ENCODE measurements around the gene SYTL1.

The SYTL1 gene, protein sequence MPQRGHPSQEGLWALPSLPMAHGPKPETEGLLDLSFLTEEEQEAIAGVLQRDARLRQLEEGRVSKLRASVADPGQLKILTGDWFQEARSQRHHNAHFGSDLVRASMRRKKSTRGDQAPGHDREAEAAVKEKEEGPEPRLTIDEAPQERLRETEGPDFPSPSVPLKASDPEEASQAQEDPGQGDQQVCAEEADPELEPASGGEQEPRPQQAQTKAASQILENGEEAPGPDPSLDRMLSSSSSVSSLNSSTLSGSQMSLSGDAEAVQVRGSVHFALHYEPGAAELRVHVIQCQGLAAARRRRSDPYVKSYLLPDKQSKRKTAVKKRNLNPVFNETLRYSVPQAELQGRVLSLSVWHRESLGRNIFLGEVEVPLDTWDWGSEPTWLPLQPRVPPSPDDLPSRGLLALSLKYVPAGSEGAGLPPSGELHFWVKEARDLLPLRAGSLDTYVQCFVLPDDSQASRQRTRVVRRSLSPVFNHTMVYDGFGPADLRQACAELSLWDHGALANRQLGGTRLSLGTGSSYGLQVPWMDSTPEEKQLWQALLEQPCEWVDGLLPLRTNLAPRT

DNA sequence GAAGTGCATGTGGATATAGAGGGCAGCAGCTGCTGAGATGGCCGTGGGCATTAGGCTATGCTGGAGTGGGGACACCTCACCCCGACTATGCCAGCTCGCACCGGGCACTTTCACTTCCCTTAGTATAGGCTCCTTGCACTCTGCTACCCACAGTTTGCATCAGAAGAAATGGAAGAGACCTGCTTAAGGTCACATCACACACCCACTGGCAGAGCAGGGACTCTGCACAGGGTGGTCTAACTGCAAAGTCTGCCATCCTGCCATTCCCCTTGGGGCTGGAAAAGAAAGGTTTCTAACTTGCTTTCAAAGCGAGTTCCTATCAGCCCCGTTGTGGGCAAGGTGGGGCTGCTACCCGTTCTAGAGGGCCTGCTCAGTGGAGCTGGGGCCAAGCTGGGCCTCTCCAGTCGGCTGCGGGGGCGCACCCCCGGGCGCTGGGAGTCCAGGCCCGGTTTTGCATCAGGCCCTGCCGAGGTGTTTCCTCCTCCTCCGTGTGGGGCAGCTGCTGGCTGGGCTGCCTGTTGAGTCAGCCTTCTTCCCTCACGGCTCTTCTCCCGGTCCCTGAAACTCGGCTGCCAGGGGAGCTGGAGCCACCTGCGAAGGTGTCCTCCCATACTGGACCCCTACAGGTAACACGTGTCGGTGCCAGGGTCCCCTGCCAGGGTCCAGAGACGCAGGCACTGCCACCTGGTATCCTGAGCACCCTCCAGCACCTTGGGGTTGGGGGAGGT is at the start of gene SYTL1:
Gene SYTL1, plus strand, starts transcription at position 498 of the 728 bp plus-strand sequence. CDS start 3,313 bp downstream, outside the sequence.
- peak; percentile 88 for DNase-seq (ENCODE audit: low spot score)

GRCh38 chr1:27292106-27292505 is 49.7 kb upstream of the SYTL1 start:
- no peak for DNase-seq (ENCODE audit: low spot score)

- DNase-seq (ENCODE audit: low spot score), result no peak
Observed at GRCh38 chr1:27293915-27294314, 47.9 kb upstream of the SYTL1 start.

DNA sequence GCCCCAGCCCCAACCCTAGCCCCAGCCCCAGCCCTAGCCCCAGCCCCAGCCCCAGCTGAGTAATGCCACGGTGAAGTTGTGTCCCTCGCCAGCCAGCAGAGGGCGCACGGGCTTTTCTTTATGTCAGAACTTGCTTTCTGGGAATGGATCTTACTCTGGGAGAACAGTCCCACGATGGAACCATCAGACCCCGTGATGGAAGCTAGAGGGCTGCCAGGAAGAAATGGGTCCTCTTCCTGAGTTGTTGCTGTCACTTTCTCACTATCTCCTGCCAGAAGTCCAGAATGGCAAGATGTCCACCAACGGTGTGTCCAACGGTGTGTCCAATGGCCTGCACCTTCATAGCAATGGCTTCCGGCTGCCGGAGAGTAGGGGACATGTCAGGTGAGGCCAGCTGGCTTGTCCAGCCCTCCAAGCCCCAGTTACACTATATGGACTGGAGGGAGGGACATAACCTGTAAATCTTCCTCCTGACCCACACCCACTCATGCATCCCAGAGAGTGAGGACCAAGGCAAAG is 45.0 kb upstream of the SYTL1 start:
- peak; percentile 75 for DNase-seq (ENCODE audit: low spot score)

- no peak for DNase-seq (ENCODE audit: low spot score)
Observed at GRCh38 chr1:27297903-27298302, 43.9 kb upstream of the SYTL1 start.

DNA sequence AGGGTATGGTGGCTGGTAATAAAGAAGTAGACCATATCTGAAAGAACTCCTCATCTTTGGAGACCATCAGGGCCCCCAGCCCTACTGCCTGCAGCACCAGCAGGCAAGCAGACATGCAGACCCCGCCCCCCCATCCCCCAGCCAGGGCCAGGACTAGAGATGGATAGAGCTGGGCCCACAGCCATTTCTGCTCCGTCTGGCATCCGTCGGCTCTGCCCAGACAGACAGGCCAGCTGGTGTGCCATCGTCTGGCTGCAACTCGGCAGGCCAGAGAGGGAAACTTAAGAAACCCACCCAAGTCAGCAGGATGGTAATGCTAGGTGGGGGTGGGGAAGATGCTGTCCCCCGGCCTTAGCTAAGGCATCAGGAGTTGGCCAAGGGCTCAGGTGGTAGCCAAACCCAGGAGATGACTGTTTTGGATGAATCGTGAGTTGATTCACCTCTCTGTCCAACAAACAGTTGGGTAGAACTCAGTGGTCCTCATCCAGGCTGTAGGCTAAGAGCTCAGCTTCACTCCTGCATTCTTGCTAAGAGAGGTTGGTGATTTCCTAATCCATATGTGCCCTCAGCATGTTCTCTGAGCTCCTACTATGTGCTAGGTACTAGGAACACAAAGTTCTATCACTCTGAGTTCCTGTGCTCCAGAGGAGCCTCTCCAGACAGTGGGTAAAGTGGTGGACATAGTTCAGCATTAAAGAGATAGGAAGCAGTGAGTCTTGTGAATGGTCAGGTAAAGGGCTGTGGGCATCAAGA is 43.0 kb upstream of the SYTL1 start:
- DNase-seq (ENCODE audit: low spot score), result no peak

- DNase-seq (ENCODE audit: low spot score), result peak; percentile 62
Observed at GRCh38 chr1:27299385-27300271, 42.2 kb upstream of the SYTL1 start.

DNA sequence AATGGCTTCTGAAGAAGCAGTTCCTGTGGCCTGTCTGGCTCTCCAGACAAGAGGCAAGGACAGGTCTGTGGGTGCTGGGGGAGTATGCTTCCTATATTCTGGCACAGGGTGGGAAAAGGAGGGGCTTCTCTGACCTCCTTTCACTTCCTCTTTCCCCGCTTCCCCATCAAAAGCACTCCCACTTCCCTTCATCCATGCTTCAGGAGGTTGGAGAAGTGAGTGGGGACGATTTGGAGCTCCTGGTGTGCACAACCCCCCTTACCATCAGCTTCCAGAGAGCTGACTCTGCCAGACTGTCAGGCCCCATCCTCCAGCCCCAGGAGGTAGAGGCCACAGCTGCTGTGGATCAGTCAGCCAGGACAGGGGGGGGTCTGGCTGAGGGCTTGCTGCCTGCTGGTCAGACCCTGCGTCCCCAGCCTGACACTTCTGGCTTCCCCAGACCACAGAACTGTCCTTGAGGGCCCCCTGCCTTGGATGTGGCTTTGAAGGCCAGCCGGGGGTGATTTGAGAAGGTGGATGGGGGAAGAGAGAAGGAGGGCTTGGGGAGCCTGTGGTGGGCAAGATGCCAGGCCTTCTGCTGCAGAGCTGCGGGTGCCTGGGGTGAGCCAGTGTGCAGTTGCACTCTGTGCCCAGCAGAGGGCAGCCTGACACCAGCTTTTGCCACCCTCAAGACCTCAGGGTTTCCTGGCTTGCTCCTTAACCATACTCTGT is 41.3 kb upstream of the SYTL1 start:
- peak; percentile 89 for DNase-seq (ENCODE audit: low spot score)

- DNase-seq (ENCODE audit: low spot score), result no peak
Observed at GRCh38 chr1:27301052-27301422, 40.8 kb upstream of the SYTL1 start.

- no peak for DNase-seq (ENCODE audit: low spot score)
Observed at GRCh38 chr1:27301582-27302199, 40.1 kb upstream of the SYTL1 start.

GRCh38 chr1:27302612-27303011 is 39.2 kb upstream of the SYTL1 start:
- DNase-seq (ENCODE audit: low spot score), result no peak

GRCh38 chr1:27303509-27303908 is 38.3 kb upstream of the SYTL1 start:
- DNase-seq (ENCODE audit: low spot score), result no peak

DNA sequence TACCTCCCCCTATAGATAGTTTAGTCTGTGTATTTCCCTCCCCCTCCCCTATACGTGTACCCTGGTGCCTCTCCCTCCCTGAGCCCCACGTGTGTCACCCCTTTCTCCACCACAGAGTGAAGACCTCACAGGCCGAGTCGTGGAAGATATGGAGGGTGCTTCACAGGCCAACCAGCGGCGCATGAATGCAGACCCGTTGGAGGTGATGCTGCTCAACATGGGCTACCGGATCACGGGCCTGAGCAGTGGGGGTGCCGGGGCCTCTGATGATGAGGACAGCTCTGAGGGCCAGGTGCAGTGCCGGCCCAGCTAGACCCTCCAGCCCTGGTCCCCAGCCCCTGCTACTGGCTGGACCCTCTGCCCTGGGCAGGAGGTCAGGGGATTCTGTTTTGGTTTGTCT is 35.8 kb upstream of the SYTL1 start:
- DNase-seq (ENCODE audit: low spot score), result no peak

DNA sequence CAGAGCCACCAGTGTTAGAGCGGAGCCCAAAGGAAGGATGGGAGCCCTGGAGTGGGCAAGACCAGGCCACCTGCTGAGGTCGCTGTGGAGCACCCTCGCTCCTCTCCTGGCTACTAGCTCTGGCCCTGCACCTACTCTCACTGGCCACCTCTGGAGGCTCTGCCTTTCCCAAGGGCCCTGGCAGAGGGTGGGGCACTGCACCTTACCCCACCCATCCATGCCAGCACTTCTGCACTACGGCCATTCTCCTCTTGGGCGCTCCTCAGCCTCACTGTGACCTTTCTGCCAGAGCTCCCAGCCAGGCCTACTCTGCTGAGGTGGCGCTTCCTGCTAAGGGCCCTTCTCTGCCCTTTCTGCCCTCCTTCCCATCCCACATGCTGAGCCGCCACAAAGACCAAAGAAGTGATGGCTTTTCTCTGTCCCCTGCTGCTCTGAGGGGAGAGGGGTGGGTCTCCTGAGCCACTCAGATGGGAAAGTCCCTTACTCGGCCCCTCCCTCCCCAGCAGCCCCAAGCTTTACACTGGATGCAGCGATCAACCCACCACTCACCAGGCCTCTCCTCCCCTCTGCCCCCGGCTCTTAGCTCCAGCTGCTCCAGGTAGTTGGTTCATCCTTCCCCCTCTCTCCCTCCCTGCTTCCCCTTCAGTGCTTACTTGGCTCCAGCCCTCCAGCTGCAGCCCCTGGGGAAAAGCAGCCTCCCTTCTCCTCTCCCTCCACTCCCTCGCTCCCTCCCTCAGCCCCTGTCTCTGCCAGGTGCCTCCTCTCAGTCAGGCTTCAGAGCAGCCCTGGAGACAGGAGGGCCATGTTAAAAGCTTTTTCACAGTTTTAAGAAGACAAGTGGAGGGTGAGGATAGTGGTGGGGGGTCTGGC is 34.7 kb upstream of the SYTL1 start:
- DNase-seq (ENCODE audit: low spot score), result peak; percentile 72

GRCh38 chr1:27307874-27308598 is 33.8 kb upstream of the SYTL1 start:
- DNase-seq (ENCODE audit: low spot score), result no peak

DNA sequence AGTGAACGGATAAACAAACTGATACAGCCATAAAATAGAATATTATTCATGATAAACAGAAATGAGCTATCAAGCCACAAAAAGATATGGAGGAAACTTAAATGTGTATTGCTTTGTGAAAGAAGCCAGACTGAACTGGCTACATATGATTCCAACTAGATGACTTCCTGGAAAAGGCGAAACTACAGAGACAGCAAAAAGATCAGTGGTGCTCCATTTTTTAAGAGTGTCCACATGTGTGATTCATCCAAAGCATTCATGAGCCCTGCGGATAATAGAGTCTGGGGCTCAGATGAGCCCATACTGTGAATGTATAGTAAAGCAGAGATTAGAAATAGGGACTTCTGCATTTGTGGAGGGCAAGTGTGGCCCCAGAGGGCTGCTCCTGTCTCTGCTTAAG is 27.7 kb upstream of the SYTL1 start:
- DNase-seq (ENCODE audit: low spot score), result no peak

- no peak for DNase-seq (ENCODE audit: low spot score)
Observed at GRCh38 chr1:27314737-27315136, 27.1 kb upstream of the SYTL1 start.

- DNase-seq (ENCODE audit: low spot score), result no peak
Observed at GRCh38 chr1:27316860-27317259, 25.0 kb upstream of the SYTL1 start.

All from iPS-NIHi11 (cell line).